Gastrocnemius medialis (tissue), 4 donors: ENCODE data around the gene SST.

Source experiments
- POLR2A ChIP-seq, 2 donors: fragments of 450-650 bp; IDR thresholded peaks; one replicate each; pipeline ENCODE4 v1.6.1; 2017; ENCODE audit warnings: antibody characterized with exemption in 2 of 2, mild to moderate bottlenecking in 2 of 2, moderate library complexity in 2 of 2
- TF ChIP-seq, protein P1 (sequence below), 5 experiments: fragments of 450-650 bp in 3 of 5; fragments of 200-600 bp in 2 of 5; sonication (generic) in 2 of 5; IDR thresholded peaks in 4 of 5; conservative IDR thresholded peaks in 1 of 5; 1 replicate in 4 of 5; 2 replicates in 1 of 5; pipeline ENCODE4 v1.5.1; 2016 to 2019; ENCODE audit warnings: antibody characterized with exemption in 5 of 5, mild to moderate bottlenecking in 3 of 5, moderate library complexity in 3 of 5

DNA sequence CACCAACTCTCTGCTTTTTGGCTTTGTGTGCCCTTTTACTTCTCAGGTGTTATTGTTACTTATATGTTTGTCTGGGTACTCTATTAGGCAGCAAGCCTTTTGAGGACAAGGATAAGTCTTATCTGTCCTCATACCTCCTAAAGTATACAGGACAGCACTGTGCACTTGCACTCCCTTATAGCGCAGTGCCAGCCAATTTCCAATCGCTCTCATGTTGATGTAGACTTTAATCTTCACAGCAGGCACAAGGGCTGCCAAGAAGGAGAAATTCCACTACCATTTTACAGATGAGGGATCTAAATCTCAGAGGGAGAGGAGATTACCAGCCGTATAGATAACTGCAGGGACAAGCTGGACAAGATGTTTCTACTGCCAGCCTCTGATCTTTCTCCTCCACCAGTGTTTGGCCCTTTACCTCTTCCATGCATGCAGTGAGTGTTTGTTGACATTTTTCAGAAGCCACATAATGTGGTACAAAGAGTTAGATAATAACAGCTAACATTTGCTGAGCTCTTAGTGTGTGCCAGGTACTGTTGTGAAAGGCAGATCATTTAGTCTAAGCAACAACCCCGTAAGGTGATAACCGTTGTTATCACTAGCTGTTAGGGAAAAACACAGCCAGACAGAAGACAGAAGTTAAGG is 30.1 kb downstream of the SST start:
- TF ChIP-seq, protein P1, sequence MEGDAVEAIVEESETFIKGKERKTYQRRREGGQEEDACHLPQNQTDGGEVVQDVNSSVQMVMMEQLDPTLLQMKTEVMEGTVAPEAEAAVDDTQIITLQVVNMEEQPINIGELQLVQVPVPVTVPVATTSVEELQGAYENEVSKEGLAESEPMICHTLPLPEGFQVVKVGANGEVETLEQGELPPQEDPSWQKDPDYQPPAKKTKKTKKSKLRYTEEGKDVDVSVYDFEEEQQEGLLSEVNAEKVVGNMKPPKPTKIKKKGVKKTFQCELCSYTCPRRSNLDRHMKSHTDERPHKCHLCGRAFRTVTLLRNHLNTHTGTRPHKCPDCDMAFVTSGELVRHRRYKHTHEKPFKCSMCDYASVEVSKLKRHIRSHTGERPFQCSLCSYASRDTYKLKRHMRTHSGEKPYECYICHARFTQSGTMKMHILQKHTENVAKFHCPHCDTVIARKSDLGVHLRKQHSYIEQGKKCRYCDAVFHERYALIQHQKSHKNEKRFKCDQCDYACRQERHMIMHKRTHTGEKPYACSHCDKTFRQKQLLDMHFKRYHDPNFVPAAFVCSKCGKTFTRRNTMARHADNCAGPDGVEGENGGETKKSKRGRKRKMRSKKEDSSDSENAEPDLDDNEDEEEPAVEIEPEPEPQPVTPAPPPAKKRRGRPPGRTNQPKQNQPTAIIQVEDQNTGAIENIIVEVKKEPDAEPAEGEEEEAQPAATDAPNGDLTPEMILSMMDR (IDR thresholded peaks at IDR 0.05 in 4 of 5, conservative IDR thresholded peaks at IDR 0.05 in 1 of 5) = no peak
- TF ChIP-seq POLR2A (IDR thresholded peaks at IDR 0.05) = no peak
